Measurements from ENCODE around the gene DDR2.
"Not testable (repeated sequence)": the region's sequence is repeated elsewhere in the genome, so short reads cannot be mapped to it uniquely, and the experiment has no call there.

Gene DDR2

DNA sequence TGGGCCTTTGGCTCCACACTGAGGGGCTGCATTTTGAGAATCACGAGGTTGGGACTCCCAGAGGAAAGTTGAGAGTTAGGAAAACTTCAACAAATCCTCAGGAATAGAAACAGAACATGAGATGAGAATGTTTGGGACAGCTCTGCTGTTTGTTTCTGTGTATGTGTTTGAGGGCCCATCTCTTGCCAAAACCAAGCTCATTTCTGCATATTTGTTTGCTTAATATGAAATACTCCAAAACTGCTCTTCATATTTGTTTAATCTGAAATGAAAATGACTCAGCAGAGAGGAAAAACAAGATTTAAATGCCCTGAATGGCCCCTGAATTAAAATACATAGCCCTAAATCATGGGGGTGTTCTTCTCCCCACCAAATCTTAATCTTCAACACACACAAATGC is 78.1 kb downstream of the DDR2 start:
- DNase-seq (ENCODE audit: low read depth): no peak
- no peak overlapping the region for H3K4me3 ChIP-seq (ENCODE audit: low read depth, low read length)

DNA sequence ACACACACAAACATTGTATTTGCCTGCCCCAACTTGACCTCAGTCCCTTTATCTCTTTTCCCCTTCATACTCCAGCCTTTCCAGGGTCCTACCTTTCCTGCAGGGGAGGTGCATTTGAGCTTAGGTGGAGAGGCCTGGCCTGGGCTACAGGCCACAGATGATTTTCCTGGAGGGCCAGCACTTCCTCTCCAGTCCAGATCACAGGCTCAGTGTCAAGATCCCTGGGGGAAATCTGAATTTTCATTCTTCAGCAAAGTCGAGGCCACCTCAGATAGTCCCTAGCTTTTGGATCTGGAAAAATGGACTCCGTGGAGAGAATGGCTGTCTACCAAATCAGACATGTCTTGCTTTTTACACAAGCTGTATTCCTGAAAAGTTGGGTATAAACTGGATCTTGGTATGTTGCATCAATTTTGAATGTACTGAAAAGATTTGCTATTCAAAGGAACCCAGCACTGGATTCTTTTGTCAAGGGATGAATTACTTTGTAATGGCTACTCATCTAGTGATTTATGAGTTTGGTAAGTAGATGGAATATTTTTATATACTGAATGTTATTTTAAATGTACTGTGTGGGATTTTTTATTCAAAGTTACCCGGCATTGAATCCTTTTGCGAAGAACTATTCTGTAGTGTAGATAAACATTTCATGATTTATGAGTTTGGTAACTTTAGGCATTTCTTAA is 78.7 kb downstream of the DDR2 start:
- no peak overlapping the region for H3K4me3 ChIP-seq (ENCODE audit: low read depth, low read length)
- no peak for DNase-seq (ENCODE audit: low read depth)

DNA sequence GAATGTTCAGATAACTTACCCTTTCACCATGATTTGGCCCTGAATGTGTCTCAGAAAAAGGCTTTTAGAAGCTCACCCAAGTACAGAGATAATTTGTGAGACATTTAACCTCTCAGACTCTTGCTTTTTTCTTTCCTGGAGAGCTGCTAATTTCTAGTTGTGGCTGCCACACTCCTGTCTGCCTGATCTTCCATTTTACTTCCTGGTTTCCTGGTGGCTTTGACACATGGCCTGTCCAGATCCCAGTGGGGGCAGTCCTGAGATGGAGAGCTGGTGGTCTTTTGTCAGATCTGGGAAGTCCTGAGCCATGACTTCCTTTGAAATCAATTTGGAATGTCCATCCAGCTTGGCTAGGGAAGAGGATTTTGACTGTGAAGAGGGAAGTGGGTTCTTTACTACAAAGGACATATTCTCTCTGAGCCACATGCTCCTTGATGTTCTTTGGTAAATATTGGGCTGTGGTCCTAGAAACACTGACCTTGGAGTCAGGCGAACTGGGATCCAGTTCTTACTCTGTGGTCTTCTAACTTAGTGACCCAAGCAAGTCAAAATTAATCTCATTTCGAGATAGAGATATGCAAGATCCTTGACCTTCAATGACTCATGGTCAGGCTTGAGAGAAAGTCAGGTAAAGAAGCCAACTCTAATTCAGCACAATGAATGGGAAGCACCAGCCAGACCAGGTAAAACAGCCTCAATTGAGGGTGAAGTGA is 80.2 kb downstream of the DDR2 start:
- DNase-seq (ENCODE audit: low read depth): no peak
- no peak overlapping the region for H3K4me3 ChIP-seq (ENCODE audit: low read depth, low read length)

DNA sequence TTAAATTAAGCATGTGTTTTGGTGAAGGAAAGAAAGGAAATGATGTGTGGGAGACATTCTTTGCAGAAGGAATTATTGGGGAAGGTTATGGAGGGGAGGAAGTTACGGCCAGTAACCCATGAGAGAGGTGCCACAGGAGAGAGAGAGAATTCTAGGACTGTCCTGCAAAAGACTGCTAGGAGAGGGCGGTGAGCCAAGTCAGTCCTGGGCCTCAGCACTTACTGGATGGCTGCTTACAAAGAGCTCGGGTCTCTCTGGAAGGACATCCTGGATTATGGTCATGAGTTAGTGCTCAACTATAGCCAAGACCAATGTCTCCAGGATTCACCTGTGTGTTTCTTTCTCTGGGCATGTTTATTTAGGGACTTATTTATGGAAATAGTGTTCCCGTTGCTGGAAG is 83.9 kb downstream of the DDR2 start:
- no peak for DNase-seq (ENCODE audit: low read depth)
- no peak overlapping the region for H3K4me3 ChIP-seq (ENCODE audit: low read depth, low read length)

DNA sequence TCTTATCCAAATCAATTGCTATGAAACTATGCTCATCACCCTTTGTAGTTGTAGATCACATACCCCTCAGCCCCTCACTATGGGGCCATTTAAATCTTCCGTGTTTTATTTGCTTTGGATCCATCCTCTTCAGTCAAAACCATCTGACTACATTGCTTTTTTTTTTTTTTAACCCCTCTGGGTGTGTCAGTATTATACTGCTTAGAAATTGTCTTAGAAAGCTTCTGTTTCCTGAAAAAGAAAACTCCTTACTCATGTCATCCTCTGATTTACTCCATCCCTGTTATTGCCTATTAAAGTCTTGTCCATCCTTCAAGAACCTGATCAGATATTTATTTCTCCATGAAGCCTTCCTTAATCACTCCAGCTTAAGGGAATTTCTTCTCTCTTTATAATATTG is 84.3 kb downstream of the DDR2 start:
- no peak for DNase-seq (ENCODE audit: low read depth)
- H3K4me3 ChIP-seq (ENCODE audit: low read depth, low read length): no peak overlapping the region

DNA sequence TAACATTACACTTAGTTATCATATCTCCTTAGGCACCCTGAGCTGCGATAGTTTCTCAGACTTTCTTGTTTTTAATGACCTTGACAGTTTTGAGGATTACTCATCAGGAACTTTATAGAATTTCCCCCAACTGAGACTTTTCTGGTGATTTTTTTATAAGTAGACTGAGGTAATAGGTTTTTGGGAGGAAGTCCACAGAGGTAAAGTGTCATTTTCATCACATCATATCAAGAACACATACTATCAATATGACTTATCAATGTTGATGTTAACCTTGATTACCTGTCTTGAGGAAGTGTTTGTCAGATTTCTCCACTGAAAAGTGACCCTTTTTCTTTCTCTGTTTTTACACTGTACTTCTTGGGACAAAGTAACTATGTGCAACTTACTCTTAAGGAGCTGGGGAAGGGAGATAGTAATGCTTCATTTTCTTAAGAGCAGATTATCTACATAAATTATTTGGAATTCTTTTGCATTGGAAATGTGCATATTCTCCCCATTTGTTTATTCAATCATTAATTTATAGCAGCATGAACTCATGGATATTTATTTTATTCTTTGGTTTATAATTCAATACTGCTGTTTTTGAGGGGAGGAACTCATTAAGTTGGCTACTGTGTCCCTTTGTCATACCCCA is 85.4 kb downstream of the DDR2 start:
- DNase-seq (ENCODE audit: low read depth): no peak
- no peak overlapping the region for H3K4me3 ChIP-seq (ENCODE audit: low read depth, low read length)

DNA sequence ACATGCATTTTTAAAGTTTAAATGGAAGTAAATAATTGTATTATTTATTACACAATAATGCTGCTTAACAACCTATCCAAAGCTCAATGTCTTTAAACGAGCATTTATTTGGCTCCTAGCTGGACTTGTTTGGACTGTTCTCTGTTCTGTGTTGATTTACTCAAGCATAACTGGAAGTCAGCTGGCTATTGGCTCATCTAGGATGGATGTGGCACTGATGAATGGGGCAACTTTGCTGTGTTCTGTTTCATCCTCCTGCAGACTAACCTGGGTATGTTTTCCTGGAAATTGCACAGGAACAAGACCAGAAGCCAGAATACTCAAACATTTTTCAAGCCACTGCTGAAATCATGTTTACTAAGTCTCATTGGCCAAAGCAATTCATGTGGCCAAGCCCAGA is 87.4 kb downstream of the DDR2 start:
- H3K4me3 ChIP-seq (ENCODE audit: low read depth, low read length): no peak overlapping the region

DNA sequence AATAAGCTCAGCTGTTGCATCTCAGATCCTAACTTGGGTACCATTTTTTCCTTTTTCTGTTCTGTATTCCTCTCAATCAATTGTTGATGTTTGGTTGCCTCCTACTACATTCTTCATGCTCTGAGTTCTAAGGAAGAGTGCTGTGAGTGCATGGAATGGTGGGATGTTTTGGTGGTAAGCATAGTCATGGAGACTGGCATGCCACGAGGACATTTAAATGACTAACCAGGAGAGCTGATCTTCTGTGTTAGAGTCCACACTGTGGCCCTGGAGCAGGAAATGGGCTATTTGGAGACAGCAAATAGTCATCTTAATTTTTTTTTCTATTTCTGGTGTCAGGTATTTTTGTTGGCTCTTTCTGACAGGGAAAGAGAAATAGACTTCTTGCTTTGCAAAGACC is 88.7 kb downstream of the DDR2 start:
- no peak overlapping the region for H3K4me3 ChIP-seq (ENCODE audit: low read depth, low read length)

More for the DNA sequence above, 87.4 kb downstream of the DDR2 start:
- DNase-seq (ENCODE audit: low read depth): no peak

DNA sequence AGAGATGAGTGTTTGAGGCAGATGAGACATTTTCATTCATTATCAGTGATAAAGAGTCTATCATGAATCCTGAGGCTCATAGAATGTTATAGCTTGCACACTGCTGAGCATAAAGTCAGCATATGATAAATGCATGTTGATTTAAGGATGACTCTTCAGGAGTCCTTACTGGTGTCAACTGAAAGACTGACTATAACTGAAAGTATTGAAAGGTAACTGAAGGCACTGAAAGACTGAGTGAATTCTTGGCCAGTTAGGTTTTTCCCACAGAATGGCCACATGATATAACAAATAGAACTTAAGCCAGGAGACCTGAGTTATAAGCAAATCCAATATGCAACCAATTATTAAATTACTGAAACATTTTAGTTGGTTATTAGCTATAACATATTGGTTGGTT is 89.2 kb downstream of the DDR2 start:
- DNase-seq (ENCODE audit: low read depth): no peak
- H3K4me3 ChIP-seq (ENCODE audit: low read depth, low read length): no peak overlapping the region

More for the DNA sequence above, 88.7 kb downstream of the DDR2 start:
- DNase-seq (ENCODE audit: low read depth): no peak

DNA sequence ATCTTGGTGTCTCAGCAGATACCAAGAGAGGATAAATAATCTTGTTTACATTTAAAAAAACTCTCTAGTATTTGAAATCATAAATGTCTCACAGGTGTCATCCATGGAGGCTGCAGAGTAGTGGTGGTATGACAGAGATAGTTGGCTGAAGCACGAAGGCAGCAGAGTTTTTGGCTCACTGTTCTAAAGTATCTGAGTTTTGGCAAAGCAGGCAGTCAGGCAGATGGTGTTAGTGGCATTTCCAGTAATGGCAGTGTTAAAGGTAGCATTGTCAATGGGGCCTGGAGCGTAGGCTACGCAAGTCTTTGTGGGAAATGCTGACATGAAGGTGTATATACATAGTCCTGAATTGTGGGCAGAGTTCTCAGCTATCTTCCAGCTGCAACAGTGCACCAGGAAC is 89.8 kb downstream of the DDR2 start:
- no peak overlapping the region for H3K4me3 ChIP-seq (ENCODE audit: low read depth, low read length)
- DNase-seq (ENCODE audit: low read depth): no peak

DNA sequence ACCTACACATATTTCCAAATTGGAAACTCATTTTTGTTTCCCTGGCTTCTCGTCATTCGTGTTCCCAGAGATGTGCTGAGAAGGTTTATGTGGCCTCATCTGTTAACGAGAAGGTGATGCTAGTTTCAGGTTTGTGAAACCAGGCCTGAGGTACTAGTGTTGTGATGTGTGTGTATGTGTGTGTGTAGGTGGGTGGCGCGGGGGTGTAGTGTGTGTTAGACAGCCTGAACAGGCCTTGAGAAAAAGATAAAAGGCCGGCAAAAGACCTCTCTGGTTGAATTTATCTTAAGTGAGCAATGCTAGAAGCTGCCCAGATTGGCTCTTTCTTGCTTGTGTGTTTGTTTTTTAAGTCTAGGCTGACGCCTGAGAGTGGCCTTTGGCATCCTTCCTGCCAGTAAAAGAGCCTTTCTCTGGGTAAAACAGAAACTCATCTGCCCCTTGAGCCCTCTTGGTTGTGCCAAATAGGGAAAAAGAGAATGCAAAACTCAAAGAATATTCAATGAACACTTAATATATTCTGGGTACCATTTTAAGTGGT is 92.4 kb downstream of the DDR2 start:
- H3K4me3 ChIP-seq (ENCODE audit: low read depth, low read length): no peak overlapping the region
- no peak for DNase-seq (ENCODE audit: low read depth)

DNA sequence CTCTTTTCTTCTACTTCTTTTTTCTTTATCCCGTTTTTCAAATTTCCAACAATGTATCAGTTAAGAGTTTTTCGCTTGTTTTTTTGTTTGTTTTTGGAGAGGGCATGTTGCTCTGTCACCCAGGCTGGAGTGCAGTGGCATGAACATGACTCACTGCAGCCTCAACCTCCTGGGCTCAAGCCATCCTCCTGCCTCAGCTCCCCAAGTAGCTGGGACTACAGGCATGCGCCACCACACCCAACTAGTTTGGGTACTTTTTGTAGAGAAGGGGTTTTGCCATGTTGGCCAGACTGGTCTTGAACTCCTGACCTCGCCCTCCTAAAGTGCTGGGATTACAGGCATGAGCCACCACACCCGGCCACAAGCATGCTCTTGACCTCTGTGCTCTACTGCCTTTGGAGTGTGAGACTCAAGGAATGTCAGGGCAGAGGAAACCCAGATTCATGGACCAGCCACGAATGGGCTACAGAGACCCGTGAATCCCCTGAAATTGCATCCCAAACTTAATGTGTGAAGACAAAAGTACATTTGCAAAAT is 93.1 kb downstream of the DDR2 start:
- no peak for DNase-seq (ENCODE audit: low read depth)

DNA sequence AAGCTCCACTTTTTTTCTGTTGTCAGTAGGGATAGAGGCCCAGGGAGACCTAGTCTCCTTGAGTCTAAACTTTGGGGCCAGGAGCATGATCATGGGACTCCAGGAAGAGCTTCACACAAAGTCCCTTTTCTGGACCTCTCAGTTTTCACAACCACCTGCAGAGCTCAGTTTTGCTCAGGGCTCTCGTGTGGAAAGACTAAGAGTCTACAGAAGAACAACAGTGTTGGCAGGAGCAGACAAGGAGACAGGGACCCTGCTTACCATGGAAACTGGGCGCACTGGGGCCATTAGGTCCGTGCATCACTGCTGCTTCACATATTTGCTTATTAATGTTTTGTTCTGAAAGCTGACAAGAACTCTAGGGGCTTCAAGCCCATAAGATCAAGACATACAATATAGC is 94.3 kb downstream of the DDR2 start:
- H3K4me3 ChIP-seq (ENCODE audit: low read depth, low read length): no peak overlapping the region
- DNase-seq (ENCODE audit: low read depth): no peak

More for the DNA sequence above, 93.1 kb downstream of the DDR2 start:
- H3K4me3 ChIP-seq (ENCODE audit: low read depth, low read length): no peak overlapping the region

DNA sequence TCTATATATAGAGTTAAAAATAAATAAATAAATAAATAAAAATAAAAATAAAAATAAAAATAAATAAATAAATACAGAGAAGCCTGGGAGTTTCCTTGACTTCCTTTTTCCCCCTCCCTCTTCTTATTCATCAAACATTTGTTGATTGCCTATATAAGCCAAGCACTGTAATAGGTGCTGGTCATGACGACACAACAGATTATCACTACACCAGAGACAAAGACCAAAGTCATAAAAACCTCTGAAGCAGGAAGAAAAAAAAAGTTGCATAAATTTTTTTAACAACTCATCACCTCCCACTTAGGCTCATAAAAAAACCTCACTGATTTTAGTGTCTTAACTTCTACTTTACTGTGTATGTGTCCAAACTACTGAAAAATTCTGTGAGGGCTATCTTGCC is 95.2 kb downstream of the DDR2 start:
- H3K4me3 ChIP-seq (ENCODE audit: low read depth, low read length); DNase-seq (ENCODE audit: low read depth): not testable (repeated sequence)

DNA sequence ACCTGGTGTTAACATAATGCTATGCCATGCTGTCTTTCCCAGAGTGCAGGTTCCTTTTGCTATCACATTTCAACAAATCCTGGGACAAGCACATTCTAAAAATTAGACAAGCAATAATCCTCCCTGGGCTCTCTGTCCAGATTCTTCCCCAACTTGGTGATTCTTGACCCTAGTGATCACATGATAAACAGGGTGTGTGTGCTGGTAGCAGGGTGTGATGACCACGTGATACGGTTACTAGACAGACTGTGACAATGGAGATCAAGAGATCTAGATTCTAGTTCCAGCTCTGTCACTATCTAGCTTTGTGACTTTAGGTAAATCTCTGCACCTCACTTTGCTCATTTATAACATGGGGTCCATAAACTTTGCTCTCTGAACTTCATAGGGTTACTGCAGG is 96.3 kb downstream of the DDR2 start:
- H3K4me3 ChIP-seq (ENCODE audit: low read depth, low read length): no peak overlapping the region
- no peak for DNase-seq (ENCODE audit: low read depth)

DNA sequence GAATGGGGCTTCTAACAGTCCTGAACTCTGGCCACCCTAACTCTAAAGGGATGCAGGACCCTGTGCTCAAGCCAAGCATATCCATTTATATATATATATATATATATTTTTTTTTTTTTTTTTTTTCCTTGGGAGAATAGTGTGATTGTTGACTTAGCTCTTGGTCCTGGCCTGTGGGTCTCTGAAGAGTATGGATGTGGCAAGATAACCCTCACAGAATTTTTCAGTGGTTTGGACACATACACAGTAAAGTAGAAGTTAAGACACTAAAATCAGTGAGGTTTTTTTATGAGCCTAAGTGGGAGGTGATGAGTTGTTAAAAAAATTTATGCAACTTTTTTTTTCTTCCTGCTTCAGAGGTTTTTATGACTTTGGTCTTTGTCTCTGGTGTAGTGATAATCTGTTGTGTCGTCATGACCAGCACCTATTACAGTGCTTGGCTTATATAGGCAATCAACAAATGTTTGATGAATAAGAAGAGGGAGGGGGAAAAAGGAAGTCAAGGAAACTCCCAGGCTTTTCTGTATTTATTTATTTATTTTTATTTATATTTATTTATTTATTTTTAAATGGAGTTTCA is 97.0 kb downstream of the DDR2 start:
- not testable (repeated sequence) for DNase-seq (ENCODE audit: low read depth); H3K4me3 ChIP-seq (ENCODE audit: low read depth, low read length)

DNA sequence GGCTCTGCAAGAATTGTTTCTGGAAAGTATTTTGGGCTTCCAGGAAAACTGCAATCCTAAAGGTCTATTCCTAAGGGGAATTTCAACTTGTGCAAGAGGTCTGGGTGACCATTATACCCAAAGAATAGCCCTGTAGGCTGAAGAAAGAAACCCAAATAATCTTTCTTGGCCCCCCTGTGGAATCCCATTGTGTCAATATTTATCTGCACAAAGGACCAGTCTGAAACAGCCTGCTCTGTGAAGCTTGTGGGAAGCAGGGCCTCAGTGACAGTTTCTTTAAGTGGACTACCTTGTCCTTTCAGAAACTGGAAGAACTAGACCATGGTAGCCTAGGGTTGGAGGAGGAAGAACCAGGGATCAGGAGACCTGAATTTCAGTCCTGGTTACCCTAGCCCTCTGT is 99.8 kb downstream of the DDR2 start:
- DNase-seq (ENCODE audit: low read depth): no peak
- H3K4me3 ChIP-seq (ENCODE audit: low read depth, low read length): no peak overlapping the region

DNA sequence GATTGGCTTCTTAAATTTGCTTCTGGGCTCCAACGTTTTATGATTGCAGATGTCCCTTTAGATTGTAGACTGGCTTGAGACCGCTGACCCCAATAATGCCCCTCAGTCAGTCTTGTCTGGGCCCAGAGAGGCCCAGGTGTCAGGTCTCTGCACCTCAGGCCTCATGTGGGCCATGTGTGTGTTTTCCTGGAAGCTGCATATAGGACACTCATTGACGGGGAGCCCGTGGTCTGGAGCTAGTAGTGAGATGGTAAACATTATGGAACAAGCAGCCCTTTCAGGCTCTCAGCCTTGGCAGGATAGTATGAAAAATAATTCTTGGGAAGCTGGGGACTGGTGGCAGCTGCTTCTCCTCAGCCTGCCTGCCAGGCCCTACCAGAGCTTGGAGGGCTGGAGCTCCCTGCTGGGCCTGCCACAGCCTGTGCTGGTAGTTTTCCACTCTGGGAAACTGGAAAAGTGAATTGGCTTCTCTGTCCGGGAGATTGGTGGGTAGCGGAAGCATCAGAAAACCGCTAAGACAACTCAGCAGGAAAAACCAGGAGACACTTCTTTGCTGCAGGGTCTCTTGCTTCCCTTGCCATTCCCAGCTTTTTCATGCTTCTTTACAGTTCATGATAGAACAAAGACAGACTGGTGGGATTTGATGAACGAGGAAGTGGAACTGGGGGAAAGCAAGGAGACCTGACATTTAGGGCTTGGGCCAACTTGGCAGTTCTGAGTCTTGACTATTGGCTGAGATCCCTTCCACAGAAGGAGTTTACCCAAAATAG is 100.5 kb downstream of the DDR2 start:
- no peak for DNase-seq (ENCODE audit: low read depth)
- H3K4me3 ChIP-seq (ENCODE audit: low read depth, low read length): no peak overlapping the region

DNA sequence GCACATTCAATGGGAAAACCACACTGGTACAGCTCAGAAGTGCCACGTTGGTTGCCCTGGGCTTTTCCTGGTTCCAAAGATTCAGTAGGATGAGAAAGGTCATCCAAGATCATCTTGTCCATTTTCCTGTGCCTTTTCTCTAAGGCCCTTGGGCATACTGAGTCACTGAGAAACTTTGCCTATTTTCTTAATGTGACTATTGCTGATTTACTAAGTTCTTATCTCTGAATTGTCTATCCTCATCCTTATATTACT is 101.0 kb downstream of the DDR2 start:
- no peak overlapping the region for H3K4me3 ChIP-seq (ENCODE audit: low read depth, low read length)
- no peak for DNase-seq (ENCODE audit: low read depth)

DNA sequence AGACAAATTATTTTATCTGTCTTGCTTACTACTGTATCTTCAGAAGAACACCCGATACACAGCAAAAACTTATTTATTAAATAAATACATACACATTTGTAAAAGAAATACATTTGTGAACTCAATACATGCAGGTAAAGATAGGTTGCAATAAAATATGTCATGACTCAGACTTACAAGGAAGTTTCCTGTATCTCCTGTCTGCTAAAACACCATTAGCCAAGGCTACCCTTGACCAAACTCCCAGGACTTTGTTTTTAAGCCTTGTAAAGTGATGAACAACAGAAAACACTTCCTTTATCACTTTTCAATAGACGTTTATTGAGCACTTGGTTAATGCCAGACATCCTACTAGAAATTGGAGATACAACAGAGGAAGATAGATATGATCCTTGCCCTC is 101.8 kb downstream of the DDR2 start:
- H3K4me3 ChIP-seq (ENCODE audit: low read depth, low read length): no peak overlapping the region
- no peak for DNase-seq (ENCODE audit: low read depth)
